ENCODE measurements around the gene DPH1. TPM values are rescaled to one million over a fixed set of nuclear protein-coding genes. Genes with fewer than 3 reads are reported as not detected.

Gene DPH1
- polyA plus RNA-seq, 4 donors, result 38.6 to 53.0 (median 47.0) TPM

Other genes with a start within 250 kb of the DPH1 start
- 10 to 100 TPM; 12.6 to 17.7 (median 13.6) TPM for gene SMYD4, start 200.3 kb upstream of the DPH1 start, polyA plus RNA-seq (ENCODE audit: insufficient read length in 4 of 4)
- gene RPA1, start 200.1 kb upstream of the DPH1 start, polyA plus RNA-seq (ENCODE audit: insufficient read length in 4 of 4), result 100 to 1,000 TPM; 117 to 140 (median 130) TPM
- gene RTN4RL1, start 4.8 kb upstream of the DPH1 start, polyA plus RNA-seq (ENCODE audit: insufficient read length in 4 of 4), result 1 to 10 TPM; 1.1 to 2.2 (median 1.8) TPM
- gene OVCA2, start 11.9 kb downstream of the DPH1 start, polyA plus RNA-seq (ENCODE audit: insufficient read length in 4 of 4), result 10 to 100 TPM in 3 of 4 donors, 1 to 10 TPM in 1; 8.0 to 18.0 (median 13.7) TPM
- gene HIC1, start 24.9 kb downstream of the DPH1 start, polyA plus RNA-seq (ENCODE audit: insufficient read length in 4 of 4), result 10 to 100 TPM; 15.3 to 30.0 (median 21.2) TPM